K562 (cell line): Measurements from ENCODE around the gene COL13A1. TPM values are rescaled to one million over a fixed set of nuclear protein-coding genes. Genes with fewer than 3 reads are reported as not detected.

Experiments used
- ARID4B ChIP-seq: sonication (generic); formaldehyde crosslinking; IDR thresholded peaks from 2 replicates; pipeline ENCODE4 v1.8.0; 2022; ENCODE audit warnings: mild to moderate bottlenecking, missing genetic modification reagents
- BRD9 ChIP-seq: fragments of 450-650 bp; IDR thresholded peaks from 2 replicates; pipeline ENCODE4 v1.6.1; 2018; ENCODE audit warnings: low read depth; ENCODE audit not compliant: partially characterized antibody
- CREBBP ChIP-seq: IDR thresholded peaks from one replicate; pipeline ENCODE4 v1.6.1; 2012; ENCODE audit warnings: low read depth, mild to moderate bottlenecking, control low read depth, inconsistent platforms, low read length
- CTCFL ChIP-seq: IDR thresholded peaks from 2 replicates; pipeline ENCODE4 v1.6.1; 2011; ENCODE audit warnings: borderline replicate concordance, low read depth, mild to moderate bottlenecking, moderate library complexity, low read length; ENCODE audit not compliant: insufficient read depth, poor library complexity, severe bottlenecking
- FOXK2 ChIP-seq, 2 experiments: fragments of 450-650 bp; IDR thresholded peaks in 1 of 2; conservative IDR thresholded peaks in 1 of 2; 2 replicates each; pipeline ENCODE4 v1.6.1; 2016; ENCODE audit warnings: low read depth in 2 of 2, mild to moderate bottlenecking in 1 of 2
- HDAC8 ChIP-seq: fragments of 450-650 bp; IDR thresholded peaks from 2 replicates; pipeline ENCODE4 v1.6.1; 2016; ENCODE audit warnings: mild to moderate bottlenecking, missing genetic modification characterization, moderate library complexity, missing compliant biosample characterization
- NR2C1 ChIP-seq, 2 experiments: fragments of 450-650 bp; IDR thresholded peaks; 2 replicates each; pipeline ENCODE4 v1.6.1; 2017; ENCODE audit warnings: mild to moderate bottlenecking in 2 of 2, antibody characterized with exemption in 1 of 2, inconsistent platforms in 1 of 2, missing compliant biosample characterization in 1 of 2, missing genetic modification characterization in 1 of 2
- POLR2A ChIP-seq: fragments of 450-650 bp; conservative IDR thresholded peaks from 2 replicates; pipeline ENCODE4 v1.6.1; 2016
- POLR3G ChIP-seq: IDR thresholded peaks from 2 replicates; pipeline ENCODE4 v1.6.1; 2011; ENCODE audit not compliant: insufficient read length, insufficient replicate concordance; ENCODE audit errors: extremely low read depth
- RAD21 ChIP-seq, 2 experiments: fragments of 250-450 bp in 1 of 2; fragments of 450-650 bp in 1 of 2; sonication (Bioruptor Pico) in 1 of 2; formaldehyde crosslinking in 1 of 2; IDR thresholded peaks in 1 of 2; conservative IDR thresholded peaks in 1 of 2; 2 replicates each; pipeline versions ENCODE4 v1.4.0 to v1.8.0; 2020 to 2022; ENCODE audit warnings: mild to moderate bottlenecking in 2 of 2, moderate library complexity in 1 of 2
- SIN3A ChIP-seq, 2 experiments: fragments of 150-350 bp in 1 of 2; IDR thresholded peaks; 2 replicates each; pipeline ENCODE4 v1.6.1; 2011 to 2016; ENCODE audit warnings: borderline replicate concordance in 2 of 2, low read depth in 2 of 2, low read length in 2 of 2, mild to moderate bottlenecking in 2 of 2, moderate library complexity in 2 of 2; ENCODE audit not compliant: control insufficient read depth in 1 of 2
- ZFX ChIP-seq: sonication (generic); formaldehyde crosslinking; IDR thresholded peaks from 2 replicates; pipeline ENCODE4 v1.8.0; 2022; ENCODE audit warnings: mild to moderate bottlenecking, missing genetic modification reagents, moderate library complexity
- ZKSCAN1 ChIP-seq: fragments of 150-350 bp; IDR thresholded peaks from 2 replicates; pipeline ENCODE4 v1.6.1; 2016; ENCODE audit warnings: low read depth, low read length
- polyA plus RNA-seq, 8 experiments: library from polyadenylated mRNA; depleted of rRNA in 4 of 8; stranded (reverse) in 5 of 8; unstranded in 3 of 8; fragments of >200 nt; fragmentation: Nextera tagmentation in 2 of 8; fragmentation: Illumina TruSeq in 1 of 8; extraction: Ambion mirVana in 2 of 8; extraction: Trizol in 1 of 8; gene quantifications; 2 replicates each; pipeline versions ENCODE4 v1.2.1 to v1.2.3, GENCODE V29; 2011 to 2014; ENCODE audit warnings: inconsistent platforms in 1 of 8, missing spikeins in 1 of 8
- total RNA-seq, 7 experiments: library from RNA; depleted of rRNA in 6 of 7; stranded (reverse); fragments of >200 nt in 6 of 7; fragmentation: Illumina TruSeq in 2 of 7; extraction: Trizol in 2 of 7; gene quantifications; 2 replicates each; pipeline versions ENCODE4 v1.2.1 to v1.2.3, GENCODE V29; 2011 to 2021; ENCODE audit warnings: low replicate concordance in 1 of 7
- TF ChIP-seq, protein P1 (sequence below): fragments of 250-450 bp; sonication (Bioruptor Pico); IDR thresholded peaks from 2 replicates; pipeline ENCODE4 v1.5.0; 2022; ENCODE audit warnings: mild to moderate bottlenecking
- TF ChIP-seq, protein P2 (sequence below): fragments of 250-450 bp; sonication (Bioruptor Pico); IDR thresholded peaks from 2 replicates; pipeline ENCODE4 v1.4.0; 2020; ENCODE audit warnings: mild to moderate bottlenecking, moderate library complexity

The COL13A1 gene
- total and polyA plus RNA-seq, 9 of the 15 experiments (the other 6 are each of a cell fraction or from before 2014, with no cell fraction given), result not detected

DNA sequence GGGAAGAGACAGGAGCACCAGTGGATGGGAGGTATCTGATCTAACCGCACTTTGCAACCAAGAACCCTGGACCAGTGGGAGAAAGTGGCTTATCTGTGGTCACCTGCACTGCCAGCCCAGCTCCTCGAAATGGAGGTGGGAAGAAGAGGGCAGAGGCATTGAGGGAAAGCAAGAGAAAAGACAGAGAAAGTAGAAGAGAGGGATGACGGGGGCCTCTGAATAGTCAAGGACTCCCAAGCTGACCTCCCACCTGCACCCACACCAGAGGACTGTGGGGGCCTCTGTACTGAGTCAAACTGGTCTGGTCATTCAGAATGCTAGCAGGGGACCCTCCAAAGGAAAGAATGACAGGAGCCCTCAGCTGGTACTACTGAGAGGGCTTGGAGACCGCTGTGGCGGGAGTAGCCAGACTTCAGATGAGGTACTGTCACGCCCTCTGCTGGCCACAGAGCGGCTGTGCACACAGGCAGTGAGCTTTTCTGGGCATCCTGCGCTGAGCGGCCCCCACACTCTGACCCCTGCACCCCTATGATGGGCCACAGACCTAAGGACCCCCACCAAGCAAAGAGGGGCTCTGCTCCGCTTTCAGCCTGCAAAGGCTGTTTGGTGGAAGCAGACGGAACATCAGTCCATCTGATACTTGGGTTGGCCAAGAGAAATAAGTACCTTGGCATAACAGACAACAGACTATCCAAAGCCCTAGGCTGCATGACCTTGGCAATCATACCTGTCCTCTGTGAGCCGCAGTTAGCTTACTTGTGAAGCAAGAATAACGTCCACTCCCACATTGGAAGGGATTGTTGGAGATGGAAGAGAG, 112.9 kb downstream of the COL13A1 start (continued):
- TF ChIP-seq NR2C1 (IDR thresholded peaks at IDR 0.05) (no peak), NR2C1 (tag; IDR thresholded peaks at IDR 0.05) (no peak), CREBBP (no peak), RAD21 (CRISPR knock-in tag; conservative IDR thresholded peaks at IDR 0.05 in 1 of 2, IDR thresholded peaks at IDR 0.05 in 1 of 2) (peak; percentile 88 to 94), BRD9 (no peak), POLR2A (no peak), ZKSCAN1 (no peak), ZFX (CRISPR knock-in tag) (no peak), HDAC8 (tag) (no peak), POLR3G (no peak), FOXK2 (conservative IDR thresholded peaks at IDR 0.05 in 1 of 2, IDR thresholded peaks at IDR 0.05 in 1 of 2; ENCODE audit: low read depth in 2 of 2) (no peak), SIN3A (IDR thresholded peaks at IDR 0.05; ENCODE audit: borderline replicate concordance in 2 of 2, control insufficient read depth in 1 of 2, low read depth in 2 of 2, low read length in 2 of 2) (no peak), ARID4B (no peak), CTCFL (peak; percentile 0)
- TF ChIP-seq, protein P1, sequence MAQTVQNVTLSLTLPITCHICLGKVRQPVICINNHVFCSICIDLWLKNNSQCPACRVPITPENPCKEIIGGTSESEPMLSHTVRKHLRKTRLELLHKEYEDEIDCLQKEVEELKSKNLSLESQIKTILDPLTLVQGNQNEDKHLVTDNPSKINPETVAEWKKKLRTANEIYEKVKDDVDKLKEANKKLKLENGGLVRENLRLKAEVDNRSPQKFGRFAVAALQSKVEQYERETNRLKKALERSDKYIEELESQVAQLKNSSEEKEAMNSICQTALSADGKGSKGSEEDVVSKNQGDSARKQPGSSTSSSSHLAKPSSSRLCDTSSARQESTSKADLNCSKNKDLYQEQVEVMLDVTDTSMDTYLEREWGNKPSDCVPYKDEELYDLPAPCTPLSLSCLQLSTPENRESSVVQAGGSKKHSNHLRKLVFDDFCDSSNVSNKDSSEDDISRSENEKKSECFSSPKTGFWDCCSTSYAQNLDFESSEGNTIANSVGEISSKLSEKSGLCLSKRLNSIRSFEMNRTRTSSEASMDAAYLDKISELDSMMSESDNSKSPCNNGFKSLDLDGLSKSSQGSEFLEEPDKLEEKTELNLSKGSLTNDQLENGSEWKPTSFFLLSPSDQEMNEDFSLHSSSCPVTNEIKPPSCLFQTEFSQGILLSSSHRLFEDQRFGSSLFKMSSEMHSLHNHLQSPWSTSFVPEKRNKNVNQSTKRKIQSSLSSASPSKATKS (CRISPR knock-in tag), result no peak
- TF ChIP-seq, protein P2, sequence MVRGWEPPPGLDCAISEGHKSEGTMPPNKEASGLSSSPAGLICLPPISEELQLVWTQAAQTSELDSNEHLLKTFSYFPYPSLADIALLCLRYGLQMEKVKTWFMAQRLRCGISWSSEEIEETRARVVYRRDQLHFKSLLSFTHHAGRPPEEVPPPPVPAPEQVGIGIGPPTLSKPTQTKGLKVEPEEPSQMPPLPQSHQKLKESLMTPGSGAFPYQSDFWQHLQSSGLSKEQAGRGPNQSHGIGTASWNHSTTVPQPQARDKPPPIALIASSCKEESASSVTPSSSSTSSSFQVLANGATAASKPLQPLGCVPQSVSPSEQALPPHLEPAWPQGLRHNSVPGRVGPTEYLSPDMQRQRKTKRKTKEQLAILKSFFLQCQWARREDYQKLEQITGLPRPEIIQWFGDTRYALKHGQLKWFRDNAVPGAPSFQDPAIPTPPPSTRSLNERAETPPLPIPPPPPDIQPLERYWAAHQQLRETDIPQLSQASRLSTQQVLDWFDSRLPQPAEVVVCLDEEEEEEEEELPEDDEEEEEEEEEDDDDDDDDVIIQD (CRISPR knock-in tag), result no peak
